Measurements from ENCODE around the gene MYMX. TPM values are rescaled to one million over a fixed set of nuclear protein-coding genes. Genes with fewer than 3 reads are reported as not detected.

Gene MYMX
- total RNA-seq, 2 donors from 2014 or later: 1.7 to 1.8 TPM

DNA sequence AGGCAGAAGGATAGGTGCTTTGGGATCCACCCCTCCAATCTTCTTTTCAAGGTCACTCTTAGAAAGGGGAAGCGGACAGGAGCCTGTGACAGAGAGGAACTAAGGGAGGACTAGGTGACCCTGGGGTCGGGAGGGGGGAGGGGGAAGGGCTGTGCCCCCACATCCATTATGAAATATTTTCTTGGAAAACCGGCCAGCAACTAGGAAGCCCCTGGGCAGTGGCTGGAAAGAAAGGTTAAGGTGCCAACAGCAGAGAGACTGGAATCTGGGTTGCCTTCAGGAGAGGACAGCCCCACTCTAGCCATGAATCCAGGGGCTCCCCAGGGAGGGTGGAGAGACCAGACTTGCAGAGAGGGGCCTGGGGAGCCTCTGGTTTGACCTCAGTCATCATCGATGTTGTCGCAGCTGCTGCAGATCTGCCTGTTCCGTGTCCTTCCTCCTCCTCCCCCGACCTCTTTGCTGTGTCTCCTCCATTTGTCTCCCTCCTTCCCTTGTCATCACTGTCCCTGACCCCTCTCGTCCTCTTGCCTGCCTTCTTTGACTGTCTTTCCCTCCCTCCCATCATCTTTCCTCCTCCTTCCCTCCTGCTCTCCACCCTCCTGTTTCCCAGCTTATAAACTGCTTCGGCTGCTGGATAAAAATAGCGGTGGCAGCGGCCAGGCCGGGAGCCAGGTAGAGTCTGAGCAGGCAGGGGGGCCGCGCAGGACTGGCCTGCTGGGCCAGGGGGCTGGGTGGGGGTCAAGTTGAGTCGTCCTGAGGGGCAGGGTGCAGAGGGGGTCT is 9.8 kb downstream of the MYMX start:
- DNase-seq: peak; percentile 49
- Mint-ChIP-seq H3K27me3 (ENCODE audit: insufficient read depth) (no peaks in the 10 kb centered on the region), H3K9me3 (no peaks in the 10 kb centered on the region), H3K4me3 (peak overlapping the region; percentile 76), H3K36me3 (ENCODE audit: low read depth) (peaks cover 27% of the 10 kb centered on the region), H3K27ac (peak overlapping the region; percentile 14), H3K4me1 (peaks cover 36% of the 10 kb centered on the region)
- no peaks in the 10 kb centered on the region for H3K9me3 ChIP-seq (ENCODE audit: control insufficient read depth, low read length)
- TF ChIP-seq, protein P1, sequence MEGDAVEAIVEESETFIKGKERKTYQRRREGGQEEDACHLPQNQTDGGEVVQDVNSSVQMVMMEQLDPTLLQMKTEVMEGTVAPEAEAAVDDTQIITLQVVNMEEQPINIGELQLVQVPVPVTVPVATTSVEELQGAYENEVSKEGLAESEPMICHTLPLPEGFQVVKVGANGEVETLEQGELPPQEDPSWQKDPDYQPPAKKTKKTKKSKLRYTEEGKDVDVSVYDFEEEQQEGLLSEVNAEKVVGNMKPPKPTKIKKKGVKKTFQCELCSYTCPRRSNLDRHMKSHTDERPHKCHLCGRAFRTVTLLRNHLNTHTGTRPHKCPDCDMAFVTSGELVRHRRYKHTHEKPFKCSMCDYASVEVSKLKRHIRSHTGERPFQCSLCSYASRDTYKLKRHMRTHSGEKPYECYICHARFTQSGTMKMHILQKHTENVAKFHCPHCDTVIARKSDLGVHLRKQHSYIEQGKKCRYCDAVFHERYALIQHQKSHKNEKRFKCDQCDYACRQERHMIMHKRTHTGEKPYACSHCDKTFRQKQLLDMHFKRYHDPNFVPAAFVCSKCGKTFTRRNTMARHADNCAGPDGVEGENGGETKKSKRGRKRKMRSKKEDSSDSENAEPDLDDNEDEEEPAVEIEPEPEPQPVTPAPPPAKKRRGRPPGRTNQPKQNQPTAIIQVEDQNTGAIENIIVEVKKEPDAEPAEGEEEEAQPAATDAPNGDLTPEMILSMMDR (conservative IDR thresholded peaks at IDR 0.05): no peak
- H3K27ac ChIP-seq (ENCODE audit: low read depth, low read length): no peak overlapping the region
- no peaks in the 10 kb centered on the region for H3K27me3 ChIP-seq (ENCODE audit: control insufficient read depth, insufficient read depth, low read length, poor library complexity, severe bottlenecking)
- peaks cover 14% of the 10 kb centered on the region for H3K4me1 ChIP-seq (ENCODE audit: control insufficient read depth, insufficient read depth, low read length)
- WGBS, 2 experiments (ENCODE audit: insufficient coverage in 1 of 2, insufficient read length in 1 of 2): 56 to 80% methylated on average over 6 to 15 of the region's 15 CpGs
- H3K4me3 ChIP-seq (ENCODE audit: low read length): no peak overlapping the region
- H3K36me3 ChIP-seq (ENCODE audit: control insufficient read depth, insufficient read depth, low read length): peaks cover 7% of the 10 kb centered on the region
- no peak overlapping the region for H3K9ac ChIP-seq (ENCODE audit: extremely low read depth, low read length, poor library complexity, severe bottlenecking)

DNA sequence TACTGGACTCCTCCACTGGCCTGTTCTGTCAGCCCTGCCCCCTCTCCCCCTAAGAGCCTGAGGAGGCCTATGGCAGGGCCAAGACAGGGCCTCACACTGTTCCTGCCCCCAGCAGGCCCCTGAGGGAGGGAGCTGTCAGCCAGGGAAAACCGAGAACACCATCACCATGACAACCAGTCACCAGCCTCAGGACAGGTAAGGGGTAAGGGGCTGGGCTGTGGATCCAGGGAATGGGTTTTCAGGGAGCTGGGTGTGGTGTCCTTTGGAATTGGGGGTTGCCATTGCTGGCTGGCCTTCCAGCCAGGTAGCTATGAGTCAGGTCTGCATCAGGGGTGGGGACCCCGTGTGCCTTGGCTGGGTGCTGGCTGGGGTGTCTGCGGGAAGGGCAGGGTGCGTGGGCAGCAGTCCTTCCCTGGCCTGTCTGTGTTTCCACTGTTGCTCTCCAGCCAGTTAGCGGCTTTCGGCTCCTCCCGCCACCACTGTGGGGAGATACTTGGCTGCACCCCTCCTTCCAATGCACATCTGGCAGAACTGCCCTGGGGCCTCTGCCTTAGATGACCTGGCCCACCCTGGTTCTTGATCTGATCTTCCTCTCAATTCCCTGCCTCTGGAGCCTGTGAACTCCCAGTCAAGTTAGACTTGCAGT is 10.5 kb downstream of the MYMX start:
- peaks cover 33% of the 10 kb centered on the region for H3K4me1 Mint-ChIP-seq
- no peak overlapping the region for H3K4me3 Mint-ChIP-seq
- Histone ChIP-seq H3K9me3 (ENCODE audit: control insufficient read depth, low read length) (no peaks in the 10 kb centered on the region), H3K9ac (ENCODE audit: extremely low read depth, low read length, poor library complexity, severe bottlenecking) (no peak overlapping the region), H3K36me3 (ENCODE audit: control insufficient read depth, insufficient read depth, low read length) (peaks cover 7% of the 10 kb centered on the region), H3K4me1 (ENCODE audit: control insufficient read depth, insufficient read depth, low read length) (peaks cover 14% of the 10 kb centered on the region), H3K4me3 (ENCODE audit: low read length) (no peak overlapping the region), H3K27me3 (ENCODE audit: control insufficient read depth, insufficient read depth, low read length, poor library complexity, severe bottlenecking) (no peaks in the 10 kb centered on the region), H3K27ac (ENCODE audit: low read depth, low read length) (no peak overlapping the region)
- no peaks in the 10 kb centered on the region for H3K9me3 Mint-ChIP-seq
- no peak overlapping the region for H3K27ac Mint-ChIP-seq
- peak; percentile 70 for DNase-seq
- TF ChIP-seq, protein P1 (conservative IDR thresholded peaks at IDR 0.05): no peak
- H3K36me3 Mint-ChIP-seq (ENCODE audit: low read depth): peaks cover 32% of the 10 kb centered on the region
- no peaks in the 10 kb centered on the region for H3K27me3 Mint-ChIP-seq (ENCODE audit: insufficient read depth)
- 87 to 91% methylated on average over 5 to 7 of the region's 7 CpGs for WGBS, 2 experiments (ENCODE audit: insufficient coverage in 1 of 2, insufficient read length in 1 of 2)

DNA sequence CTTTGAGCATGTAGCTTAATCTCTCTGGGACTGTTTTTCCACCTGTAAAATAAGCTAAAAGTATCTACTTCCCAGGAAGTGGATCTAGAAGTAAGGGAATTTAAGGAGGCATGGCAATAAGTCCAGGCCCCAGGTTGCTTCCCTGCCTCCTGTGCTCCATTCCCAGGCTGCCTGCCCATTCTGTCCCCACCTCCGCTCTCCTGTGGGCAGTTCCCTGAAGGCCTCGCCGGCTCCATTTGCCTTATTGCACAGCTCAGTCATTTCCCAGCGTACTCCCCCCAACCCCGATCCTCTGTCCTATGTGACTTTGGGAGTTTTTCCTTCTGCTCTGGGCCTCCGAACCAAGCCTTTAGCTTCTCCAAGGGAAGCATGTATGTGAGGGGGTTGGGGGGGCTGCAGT is 11.3 kb downstream of the MYMX start:
- TF ChIP-seq, protein P1 (conservative IDR thresholded peaks at IDR 0.05): no peak
- Histone ChIP-seq H3K27me3 (ENCODE audit: control insufficient read depth, insufficient read depth, low read length, poor library complexity, severe bottlenecking) (no peaks in the 10 kb centered on the region), H3K36me3 (ENCODE audit: control insufficient read depth, insufficient read depth, low read length) (peaks cover 13% of the 10 kb centered on the region), H3K4me1 (ENCODE audit: control insufficient read depth, insufficient read depth, low read length) (peaks cover 14% of the 10 kb centered on the region), H3K9me3 (ENCODE audit: control insufficient read depth, low read length) (no peaks in the 10 kb centered on the region), H3K27ac (ENCODE audit: low read depth, low read length) (no peak overlapping the region), H3K4me3 (ENCODE audit: low read length) (no peak overlapping the region), H3K9ac (ENCODE audit: extremely low read depth, low read length, poor library complexity, severe bottlenecking) (no peak overlapping the region)
- no peak for DNase-seq
- Mint-ChIP-seq H3K4me1 (peaks cover 28% of the 10 kb centered on the region), H3K36me3 (ENCODE audit: low read depth) (peaks cover 38% of the 10 kb centered on the region), H3K27me3 (ENCODE audit: insufficient read depth) (no peaks in the 10 kb centered on the region), H3K4me3 (no peak overlapping the region), H3K9me3 (no peaks in the 10 kb centered on the region), H3K27ac (no peak overlapping the region)
- WGBS, 2 experiments (ENCODE audit: insufficient coverage in 1 of 2, insufficient read length in 1 of 2): 79 to 80% methylated on average over 1 to 6 of the region's 6 CpGs

Data from endodermal cell (in vitro differentiated cells).